HG03354 (cell line): Measurements from ENCODE around the gene KRT15.

Experiments used
- ATAC-seq: cut with Tn5 transposase; IDR thresholded peaks from one replicate; pipeline ENCODE4 v1.9.1; 2021; ENCODE audit warnings: mild to moderate bottlenecking; ENCODE audit not compliant: unreplicated experiment, poor library complexity, severe bottlenecking

The KRT15 gene

DNA sequence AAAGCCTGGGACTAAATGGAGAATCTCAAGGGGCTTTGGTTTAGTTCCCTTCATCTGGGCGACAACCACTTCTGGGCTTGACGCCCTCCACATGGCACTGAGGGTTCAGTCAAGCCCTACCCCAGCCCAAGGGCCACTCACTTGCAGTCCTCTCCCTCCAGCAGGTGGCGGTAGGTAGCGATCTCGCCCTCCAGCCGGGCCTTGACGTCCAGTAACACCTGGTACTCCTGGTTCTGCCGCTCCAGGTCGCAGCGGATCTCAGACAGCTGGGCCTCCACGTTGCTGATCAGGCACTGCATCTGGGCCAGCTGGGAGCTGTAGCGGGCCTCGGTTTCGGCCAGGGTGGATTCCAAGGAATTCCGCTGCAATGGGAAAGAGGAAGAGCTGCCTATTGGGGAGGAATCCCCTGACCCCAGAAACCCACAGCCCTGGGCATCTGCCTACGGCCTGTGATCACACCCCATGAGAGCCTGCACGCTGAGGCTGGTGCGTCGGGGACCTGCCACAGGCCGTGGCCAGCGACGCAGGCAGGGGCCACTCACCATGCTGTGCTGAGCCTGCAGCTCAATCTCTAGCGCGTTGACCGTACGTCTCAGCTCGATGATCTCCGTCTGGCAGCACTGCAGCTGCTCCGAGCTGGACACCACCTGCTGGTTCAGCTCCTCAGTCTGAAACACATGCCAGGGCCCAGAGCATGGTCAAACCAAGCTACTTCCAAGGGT lies 31.7 kb downstream of the KRT15 start:
- ATAC-seq: no peak

DNA sequence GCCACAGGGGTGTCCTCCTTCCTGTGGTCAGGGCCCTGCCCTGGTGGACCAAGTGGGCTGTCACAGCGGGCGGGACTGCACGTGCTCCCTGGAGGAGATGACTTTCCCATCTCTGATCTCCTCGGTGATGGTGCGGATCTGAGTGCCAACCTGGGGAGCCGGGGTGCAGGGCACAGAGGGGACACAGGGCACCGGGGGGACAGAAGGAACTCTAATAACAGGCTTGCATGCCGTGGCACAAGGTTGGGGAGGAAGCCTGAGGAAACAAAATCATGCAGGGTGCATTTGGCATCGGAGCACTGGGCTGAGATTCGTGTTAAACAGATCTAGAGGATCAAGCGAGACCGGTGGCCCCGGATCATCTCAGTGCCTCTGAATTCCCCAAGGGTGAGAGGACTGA lies 32.4 kb downstream of the KRT15 start:
- no peak for ATAC-seq

GRCh38 chr17:41484920-41485904 lies 33.5 kb downstream of the KRT15 start:
- ATAC-seq: no peak

DNA sequence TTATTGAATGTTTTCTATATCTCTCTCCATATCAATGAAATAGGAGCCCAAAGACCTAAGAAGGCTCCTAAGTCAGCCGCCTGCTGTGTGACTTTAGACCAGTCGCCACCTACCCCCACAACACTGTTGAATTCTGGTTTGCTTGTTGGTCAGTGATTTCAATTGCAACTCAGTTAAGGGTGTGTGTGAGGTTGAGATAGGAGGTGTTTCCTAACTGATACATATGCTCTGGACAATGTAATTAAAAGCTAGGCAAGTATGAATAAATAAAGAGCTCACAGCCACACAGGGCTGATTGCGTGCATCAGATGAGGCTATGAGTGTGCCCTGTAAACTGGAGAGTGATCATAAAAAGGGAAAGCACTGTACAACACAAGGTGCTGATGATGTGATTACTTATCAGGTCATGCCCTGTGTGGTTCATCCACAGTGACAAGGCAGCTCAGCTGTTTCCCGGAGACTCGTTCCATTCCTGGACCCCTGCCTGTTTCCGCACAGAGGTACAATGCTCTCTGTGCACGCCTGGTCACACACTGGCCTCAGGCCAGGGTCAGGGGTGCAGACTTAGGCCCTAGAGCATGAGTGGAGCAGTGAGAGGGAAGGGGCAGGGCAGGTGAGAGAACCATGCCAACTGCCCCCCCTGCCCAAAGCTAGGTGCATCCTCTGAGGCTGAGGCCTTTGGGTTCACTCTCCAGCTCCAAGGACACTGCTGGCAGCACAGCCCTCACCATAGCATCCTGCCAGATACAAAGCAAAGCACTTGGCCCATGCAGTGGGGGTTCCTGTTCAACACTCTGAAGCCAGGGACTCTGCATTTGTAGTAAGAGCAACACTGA lies 34.5 kb downstream of the KRT15 start:
- no peak for ATAC-seq

GRCh38 chr17:41483531-41483930 lies 35.2 kb downstream of the KRT15 start:
- no peak for ATAC-seq

DNA sequence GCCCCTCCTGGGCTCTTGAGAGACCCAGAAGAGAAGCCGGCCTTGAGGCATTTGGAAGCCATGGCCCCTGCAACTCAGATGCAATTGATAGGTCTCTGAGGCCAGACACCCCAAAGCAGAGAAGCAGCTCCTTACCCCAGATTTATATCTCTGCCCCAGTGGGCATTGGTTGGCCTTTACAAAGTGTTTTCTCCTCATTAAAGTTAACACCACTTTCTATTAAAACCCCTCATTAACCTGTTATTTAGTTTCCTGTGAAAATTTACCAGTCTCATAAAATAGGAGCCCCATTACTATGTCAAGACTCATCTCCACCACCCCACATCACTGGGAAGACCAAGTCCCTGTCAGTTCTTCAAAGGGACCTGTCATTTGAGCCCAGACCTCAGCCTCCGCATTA lies 37.7 kb downstream of the KRT15 start, which contains the start of gene KRT35:
TSS of gene KRT35 (minus strand) at position 116 of the 400 bp plus-strand sequence. CDS start at position 62, 54 bp downstream.
- no peak for ATAC-seq

GRCh38 chr17:41480581-41480980 lies 38.1 kb downstream of the KRT15 start:
- ATAC-seq: no peak

DNA sequence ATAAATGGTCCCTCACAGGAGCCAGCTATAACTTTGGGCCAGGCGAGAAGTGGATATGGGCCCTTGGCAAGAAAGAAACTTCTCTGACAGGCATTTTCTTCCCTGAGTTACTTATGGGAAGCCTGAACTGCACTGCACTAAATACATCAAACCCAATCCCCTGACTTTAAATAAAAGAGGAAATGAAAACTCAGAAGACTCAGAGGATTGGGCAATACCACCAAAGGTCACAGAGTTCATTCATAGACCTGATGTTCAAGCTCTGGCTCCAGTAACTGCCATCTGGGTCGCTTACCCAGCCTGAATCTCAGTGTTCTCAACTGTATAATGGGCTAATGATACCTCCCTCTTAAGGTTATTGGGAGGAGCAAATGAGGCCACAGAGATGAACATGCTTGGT lies 38.6 kb downstream of the KRT15 start:
- ATAC-seq: no peak

DNA sequence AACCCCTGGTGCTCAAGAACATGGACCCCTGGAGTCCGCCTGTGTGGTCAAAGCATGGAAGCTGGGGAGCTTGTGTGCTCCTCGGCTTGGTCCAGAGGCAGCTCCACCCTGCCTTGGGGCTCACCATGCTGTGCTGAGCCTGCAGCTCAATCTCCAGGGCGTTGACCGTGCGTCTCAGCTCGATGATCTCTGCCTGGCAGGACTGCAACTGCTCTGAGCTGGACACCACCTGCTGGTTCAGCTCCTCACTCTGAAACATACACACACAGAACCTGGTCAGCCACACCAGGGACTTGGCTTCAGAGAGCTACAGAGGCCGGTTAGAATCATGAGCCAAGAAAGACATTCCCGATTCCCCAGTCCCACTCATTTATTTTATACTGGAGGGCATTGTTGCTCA lies 40.5 kb downstream of the KRT15 start:
- no peak for ATAC-seq

DNA sequence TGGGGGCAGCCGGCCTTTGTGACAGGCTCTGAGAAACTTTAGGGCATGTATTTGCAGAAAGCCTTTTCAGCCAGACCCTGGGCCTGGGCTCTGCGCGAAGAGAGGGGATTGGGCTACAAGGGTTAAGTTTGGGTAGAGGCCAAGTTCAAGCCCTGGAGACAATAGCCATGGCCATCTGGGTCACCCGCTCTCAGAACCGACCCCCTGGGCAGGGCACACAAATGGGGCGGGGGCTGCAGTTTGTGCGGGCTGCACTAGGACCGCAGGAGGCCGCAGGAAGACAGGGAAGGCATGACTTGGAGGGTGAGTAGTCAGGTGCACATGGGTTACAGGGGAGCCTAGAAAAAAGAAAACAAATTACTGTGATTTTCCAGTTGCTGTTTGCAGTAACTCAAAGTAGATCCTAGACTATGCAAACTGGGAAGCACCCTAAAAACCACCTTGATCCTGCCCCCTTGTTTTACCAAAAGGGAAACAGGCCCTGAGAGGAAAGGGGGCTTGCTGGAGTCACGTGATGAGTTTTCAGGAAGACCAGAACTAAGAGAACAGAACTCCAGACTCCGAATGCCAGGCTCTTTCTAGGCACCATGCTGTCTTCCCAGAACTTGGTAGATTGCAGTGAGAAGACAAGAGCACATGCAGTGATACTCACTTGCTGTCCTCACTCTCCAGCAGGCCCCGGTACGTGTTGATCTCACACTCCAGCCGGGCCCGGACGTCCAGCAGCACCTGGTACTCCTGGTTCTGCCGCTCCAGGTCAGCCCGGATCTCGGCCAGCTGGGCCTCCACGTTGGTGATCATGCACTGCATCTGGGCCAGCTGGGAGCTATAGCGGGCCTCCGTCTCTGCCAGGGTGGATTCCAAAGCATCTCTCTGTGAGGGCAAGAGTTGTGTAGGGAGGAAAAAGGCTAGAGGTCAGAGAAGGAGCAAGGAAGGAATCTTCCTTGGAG lies 41.5 kb downstream of the KRT15 start:
- no peak for ATAC-seq

DNA sequence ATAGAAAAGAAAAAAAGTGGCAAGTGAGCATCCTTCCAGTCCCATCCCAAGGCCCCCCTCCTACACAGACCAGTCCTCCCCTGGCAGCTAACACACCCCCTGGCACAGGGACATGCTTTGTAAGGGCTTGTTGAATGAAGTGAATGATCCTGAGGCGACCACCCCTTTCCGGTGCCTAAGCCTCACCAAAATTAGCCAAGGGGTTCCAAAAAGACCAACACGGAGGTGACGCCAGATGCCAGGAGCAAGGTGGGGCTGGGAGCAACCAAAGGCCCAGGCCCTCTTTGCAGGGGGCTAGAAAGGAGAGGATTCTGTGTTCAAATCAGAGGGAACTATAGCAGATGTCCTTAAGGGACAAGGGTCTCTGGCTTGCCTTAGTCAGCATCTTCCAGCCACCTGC lies 43.3 kb downstream of the KRT15 start:
- no peak for ATAC-seq

- no peak for ATAC-seq
Observed at GRCh38 chr17:41474863-41475262, 43.8 kb downstream of the KRT15 start.

DNA sequence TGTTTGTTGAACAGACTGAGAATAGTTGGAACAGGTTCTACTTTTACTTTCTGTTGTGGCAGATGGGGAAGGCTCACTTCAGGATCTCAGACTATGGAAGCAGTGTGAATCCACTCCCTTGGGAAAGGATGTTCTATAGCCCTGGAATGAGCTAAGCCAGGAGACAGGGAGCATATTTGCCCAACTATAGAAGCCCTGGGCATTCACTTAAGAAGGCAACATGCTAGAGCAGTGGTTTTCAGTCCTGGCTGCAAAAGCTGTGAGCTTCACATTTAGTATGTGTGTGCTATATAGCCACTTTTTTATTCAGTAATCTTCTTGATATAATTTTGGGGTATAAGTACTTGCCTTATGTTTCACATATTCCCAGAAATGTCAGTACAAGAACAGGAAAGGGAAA lies 50.3 kb downstream of the KRT15 start:
- ATAC-seq: no peak

- ATAC-seq: no peak
Observed at GRCh38 chr17:41467561-41467960, 51.1 kb downstream of the KRT15 start.

GRCh38 chr17:41466988-41467387 lies 51.7 kb downstream of the KRT15 start, which contains the start of gene KRT32:
TSS of gene KRT32 (minus strand) at chr17:41467386. CDS start at chr17:41467325, 61 bp downstream.
- ATAC-seq: no peak

DNA sequence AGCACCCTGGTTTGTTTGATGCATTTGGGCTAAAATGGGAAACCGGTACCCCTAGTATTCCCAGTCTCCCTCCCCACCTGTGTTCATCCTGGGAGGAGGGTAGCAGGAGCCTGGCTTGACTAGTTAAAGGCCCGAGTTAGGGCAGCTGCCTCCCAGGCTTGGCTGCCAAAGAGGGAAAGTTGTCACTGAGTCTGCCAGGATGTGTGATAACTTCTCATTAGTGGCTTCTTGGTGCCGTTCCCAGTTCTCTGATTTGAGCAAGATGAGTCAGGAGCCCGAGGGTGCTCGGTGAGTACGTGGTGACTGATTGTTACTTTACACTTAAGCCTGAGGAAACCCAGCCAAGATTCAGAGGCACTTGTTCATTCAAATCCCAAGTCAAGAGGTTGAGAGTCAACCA lies 54.0 kb downstream of the KRT15 start:
- ATAC-seq: no peak

- ATAC-seq: no peak
Observed at GRCh38 chr17:41464173-41464572, 54.5 kb downstream of the KRT15 start.

- no peak for ATAC-seq
Observed at GRCh38 chr17:41463746-41464145, 54.9 kb downstream of the KRT15 start.
